Activated CD4-positive, alpha-beta T cell treated with anti-CD3 and anti-CD28 coated beads, Interleukin-2, amount 50 U/mL, for 16 hours (primary cell): Measurements from ENCODE around the gene SH3D19.
"Not testable (repeated sequence)": the region's sequence is repeated elsewhere in the genome, so short reads cannot be mapped to it uniquely, and the experiment has no call there.

ENCODE experiments used
- DNase-seq: peaks from one replicate; pipeline ENCODE4 v3.0.0-alpha.2; 2020

Gene SH3D19

GRCh38 chr4:151322161-151322560 lies 3.2 kb downstream of the SH3D19 start:
- DNase-seq, result not testable (repeated sequence)

- no peak for DNase-seq
Measured at GRCh38 chr4:151321586-151321985, 3.8 kb downstream of the SH3D19 start.

- no peak for DNase-seq
Measured at GRCh38 chr4:151319490-151319889, 5.9 kb downstream of the SH3D19 start.

GRCh38 chr4:151318307-151319006 lies 6.9 kb downstream of the SH3D19 start:
- no peak for DNase-seq

- no peak for DNase-seq
Measured at GRCh38 chr4:151316645-151317044, 8.8 kb downstream of the SH3D19 start.

GRCh38 chr4:151315212-151315886 lies 10.1 kb downstream of the SH3D19 start:
- DNase-seq, result no peak

- DNase-seq, result no peak
Measured at GRCh38 chr4:151314479-151314878, 10.9 kb downstream of the SH3D19 start.

- DNase-seq, result no peak
Measured at GRCh38 chr4:151314010-151314355, 11.4 kb downstream of the SH3D19 start.

- no peak for DNase-seq
Measured at GRCh38 chr4:151313306-151314009, 11.9 kb downstream of the SH3D19 start.

GRCh38 chr4:151310124-151310728 lies 15.2 kb downstream of the SH3D19 start:
- DNase-seq, result no peak

GRCh38 chr4:151304755-151305154 lies 20.6 kb downstream of the SH3D19 start:
- no peak for DNase-seq

- DNase-seq, result no peak
Measured at GRCh38 chr4:151304226-151304625, 21.2 kb downstream of the SH3D19 start.

- DNase-seq, result no peak
Measured at GRCh38 chr4:151302432-151302831, 23.0 kb downstream of the SH3D19 start.

- DNase-seq, result no peak
Measured at GRCh38 chr4:151297170-151297569, 28.2 kb downstream of the SH3D19 start.

- no peak for DNase-seq
Measured at GRCh38 chr4:151296227-151296626, 29.2 kb downstream of the SH3D19 start.

- DNase-seq, result no peak
Measured at GRCh38 chr4:151294833-151295496, 30.4 kb downstream of the SH3D19 start.

GRCh38 chr4:151292038-151292437 lies 33.4 kb downstream of the SH3D19 start:
- DNase-seq, result no peak

- DNase-seq, result no peak
Measured at GRCh38 chr4:151291485-151291884, 33.9 kb downstream of the SH3D19 start.

GRCh38 chr4:151287409-151287808 lies 38.0 kb downstream of the SH3D19 start:
- no peak for DNase-seq

GRCh38 chr4:151284534-151285245 lies 40.7 kb downstream of the SH3D19 start:
- DNase-seq, result no peak

- peak; percentile 51 for DNase-seq
Measured at GRCh38 chr4:151276787-151277562, 48.4 kb downstream of the SH3D19 start, which contains the start of gene PRSS48. Gene PRSS48 (plus strand): TSS chr4:151277161. CDS start chr4:151277173, 12 bp downstream.
